Islet precursor cell (in vitro differentiated cells): Measurements from ENCODE around the gene OSBPL10.

Experiments used
- DNase-seq: peaks from one replicate; pipeline ENCODE4 v3.0.0-alpha.2; 2018

OSBPL10 gene

DNA sequence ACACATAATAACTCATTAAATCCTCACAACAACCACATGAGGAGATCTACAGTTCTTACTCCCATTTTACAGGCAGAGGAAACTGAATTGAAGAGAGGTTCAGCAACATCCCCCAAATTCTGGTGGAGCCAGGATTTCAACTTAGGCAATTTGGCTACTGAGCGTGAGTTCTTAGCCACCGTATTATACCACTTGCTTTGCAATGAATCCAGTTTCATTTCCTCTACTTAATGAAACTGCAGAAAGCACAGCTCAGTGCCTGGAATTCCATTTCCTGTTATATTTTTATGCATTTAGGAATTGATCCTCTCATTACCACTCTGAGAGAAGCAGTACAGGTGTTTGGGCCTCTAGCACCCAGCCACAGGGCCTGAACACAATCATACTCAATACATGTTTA lies 4.8 kb upstream of the OSBPL10 start:
- DNase-seq, result no peak

DNA sequence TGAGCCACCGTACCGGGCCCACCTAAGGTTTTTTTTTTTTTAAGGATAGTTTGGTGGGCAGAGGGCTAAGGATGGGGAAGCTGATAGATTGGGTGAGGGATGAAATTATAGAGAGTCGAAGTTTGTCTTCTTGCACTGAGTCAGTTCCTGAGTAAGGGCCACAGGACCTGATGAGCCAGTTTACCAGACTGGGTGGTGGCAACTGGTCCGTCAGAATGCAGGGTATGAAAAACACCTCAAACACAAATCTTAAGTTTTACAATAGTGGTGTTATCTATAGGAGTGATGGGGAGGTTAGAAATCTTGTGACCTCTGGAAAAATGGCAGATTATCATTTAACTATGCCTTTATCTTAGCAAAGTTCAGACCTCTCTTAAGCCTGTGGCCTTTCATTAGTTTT lies 3.3 kb upstream of the OSBPL10 start:
- DNase-seq, result no peak

DNA sequence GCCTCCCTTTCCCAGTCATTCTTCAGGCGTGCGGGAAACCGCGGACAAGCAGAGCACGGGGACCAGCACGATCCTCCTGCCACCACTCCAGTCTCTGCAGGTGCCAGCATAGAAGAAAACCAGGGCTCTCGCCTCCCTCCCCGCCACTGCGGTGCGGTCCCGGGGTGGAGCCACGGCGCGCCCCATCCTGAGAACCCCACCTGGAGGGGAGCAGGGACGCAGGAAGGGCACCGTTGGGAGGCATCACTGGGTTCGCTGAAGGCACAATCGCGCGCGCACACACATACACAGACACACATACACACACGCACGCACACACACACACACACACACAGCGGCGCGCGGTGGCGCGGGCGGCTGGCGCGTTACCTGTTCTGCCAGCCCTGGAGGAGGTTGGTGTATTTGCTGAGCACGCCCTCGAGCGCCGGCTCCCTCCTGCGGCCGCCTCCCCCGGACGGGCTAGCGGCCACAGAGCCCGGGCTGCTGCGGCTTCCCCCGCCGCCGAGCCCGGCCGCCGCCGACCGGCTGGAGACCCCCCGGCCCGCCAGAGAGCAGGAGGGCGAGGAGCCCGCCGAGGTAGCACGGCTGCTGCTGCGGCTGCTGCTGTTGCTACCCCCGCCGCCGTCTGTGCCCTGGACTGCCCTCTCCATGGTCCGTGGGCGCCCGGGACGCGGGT lies 394 bp downstream of the OSBPL10 start:
- DNase-seq, result peak; percentile 90

DNA sequence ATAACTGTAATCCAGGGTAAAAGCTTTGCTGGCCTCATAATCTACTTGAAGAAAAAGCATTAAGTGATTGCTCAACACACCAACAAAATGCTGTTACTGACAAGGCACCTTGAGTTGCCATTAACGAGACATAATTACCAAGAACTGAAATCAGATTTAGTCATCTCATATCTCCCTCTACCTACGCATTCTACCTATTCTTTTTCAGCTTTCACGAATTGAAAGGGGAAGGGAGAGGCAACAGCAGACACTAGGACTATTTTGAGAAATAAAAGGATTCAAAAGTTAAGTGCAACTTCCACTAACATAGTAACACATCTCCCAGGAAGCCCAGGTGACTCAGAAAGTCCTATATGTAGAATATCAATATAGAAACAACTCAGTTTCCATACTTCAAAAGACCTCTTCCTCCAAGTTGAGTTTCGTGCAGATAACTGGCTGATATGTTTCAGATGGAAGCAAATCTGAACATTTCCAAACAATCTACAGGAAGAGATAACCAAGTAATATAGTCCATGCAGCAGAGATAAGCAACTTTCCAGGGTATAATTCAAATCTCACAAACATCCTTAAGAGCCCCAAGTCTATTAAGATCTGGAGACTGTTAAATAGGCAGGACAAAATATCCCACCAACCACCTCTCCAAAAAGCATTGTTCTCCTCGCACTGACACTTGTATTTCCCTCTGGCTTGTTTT lies 1.9 kb downstream of the OSBPL10 start:
- no peak for DNase-seq

DNA sequence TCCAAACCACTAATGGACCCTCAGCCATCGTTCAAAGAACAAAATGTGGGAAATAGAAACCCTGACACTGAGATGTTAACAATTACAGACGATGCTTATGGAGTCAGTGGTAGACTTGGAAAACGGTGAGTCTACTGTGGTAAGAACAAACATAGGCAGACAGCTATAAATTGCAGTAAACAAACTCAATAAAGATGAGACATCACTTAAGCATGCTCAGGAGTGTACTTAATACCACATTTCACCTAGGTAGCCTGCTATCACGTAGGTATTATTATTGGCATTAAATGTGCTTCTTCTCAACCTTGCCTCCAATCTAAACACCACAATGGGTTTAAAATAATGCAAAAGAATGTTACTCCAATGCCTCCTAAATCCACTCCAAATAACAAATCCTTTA lies 2.5 kb downstream of the OSBPL10 start:
- DNase-seq, result no peak

DNA sequence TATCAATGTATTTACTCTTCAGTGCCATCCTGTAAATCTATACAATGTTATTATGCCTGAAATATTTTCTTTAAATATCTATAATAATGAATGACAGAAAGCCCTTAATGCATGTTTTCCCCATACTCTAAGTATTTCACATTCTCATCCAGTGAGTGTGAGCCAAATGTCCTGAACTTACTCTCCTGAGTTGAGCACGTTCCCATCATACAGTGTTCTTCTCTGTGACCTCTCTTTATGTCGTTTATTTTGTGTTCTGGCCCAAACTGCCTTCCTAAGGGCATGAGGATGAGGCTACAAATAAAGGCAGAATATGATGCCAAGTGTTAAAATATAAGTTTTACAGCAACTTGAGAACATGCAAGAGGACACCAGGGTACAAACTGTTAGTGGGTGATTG lies 3.3 kb downstream of the OSBPL10 start:
- no peak for DNase-seq

DNA sequence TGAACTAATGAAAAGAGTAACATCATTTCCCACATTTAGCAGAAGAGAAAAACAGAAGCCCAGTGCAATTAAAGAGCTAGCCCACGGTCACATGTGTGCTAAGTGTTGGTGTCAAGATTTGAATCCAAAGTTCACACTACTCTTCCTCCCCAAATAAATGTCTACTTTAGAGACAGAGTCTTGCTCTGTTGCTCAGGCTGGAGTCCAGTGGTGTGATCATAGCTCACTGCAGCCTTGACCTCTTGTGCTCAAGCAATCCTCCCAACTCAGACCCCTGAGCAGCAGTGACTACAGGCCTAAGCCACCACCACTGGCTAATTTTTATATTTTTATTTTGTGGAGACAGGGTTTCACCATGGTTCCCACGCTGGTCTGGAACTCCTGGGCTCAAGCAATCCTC lies 4.8 kb downstream of the OSBPL10 start:
- no peak for DNase-seq

DNA sequence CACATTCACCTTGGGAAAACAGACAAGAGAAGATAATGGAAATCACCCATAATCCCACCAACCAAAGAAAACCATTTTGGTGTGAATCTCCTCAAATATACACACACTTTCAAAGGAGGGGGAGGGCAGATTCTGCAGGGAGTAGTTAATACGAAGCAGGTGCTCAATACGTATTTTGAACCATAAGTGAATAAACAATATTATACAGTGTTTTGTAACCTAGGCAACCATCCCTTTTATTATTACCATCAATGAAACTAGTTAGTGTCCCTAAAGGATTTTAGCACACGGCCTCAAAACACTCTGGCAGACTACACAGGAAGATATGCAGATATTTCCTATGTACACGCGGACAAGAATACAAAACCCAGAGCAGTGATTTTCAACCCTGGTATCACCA lies 6.1 kb downstream of the OSBPL10 start:
- no peak for DNase-seq

DNA sequence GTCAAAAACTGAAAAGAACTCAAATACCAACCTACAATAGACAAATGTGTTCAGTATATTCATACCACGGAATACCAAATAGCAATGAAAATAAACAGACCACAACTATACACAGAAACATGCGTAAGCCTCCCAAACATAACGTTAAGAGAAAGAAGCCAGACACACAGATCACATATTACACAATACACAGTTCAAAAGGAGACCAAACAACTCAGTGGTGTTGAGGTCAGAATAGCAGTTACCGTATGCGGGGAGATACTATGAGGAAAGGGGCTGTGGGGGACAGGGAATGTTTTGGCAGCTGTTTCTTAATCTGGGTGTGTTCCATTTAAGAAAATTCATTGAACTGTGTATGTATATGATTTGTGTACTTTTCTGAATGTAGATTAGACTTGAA lies 6.6 kb downstream of the OSBPL10 start:
- DNase-seq, result no peak

DNA sequence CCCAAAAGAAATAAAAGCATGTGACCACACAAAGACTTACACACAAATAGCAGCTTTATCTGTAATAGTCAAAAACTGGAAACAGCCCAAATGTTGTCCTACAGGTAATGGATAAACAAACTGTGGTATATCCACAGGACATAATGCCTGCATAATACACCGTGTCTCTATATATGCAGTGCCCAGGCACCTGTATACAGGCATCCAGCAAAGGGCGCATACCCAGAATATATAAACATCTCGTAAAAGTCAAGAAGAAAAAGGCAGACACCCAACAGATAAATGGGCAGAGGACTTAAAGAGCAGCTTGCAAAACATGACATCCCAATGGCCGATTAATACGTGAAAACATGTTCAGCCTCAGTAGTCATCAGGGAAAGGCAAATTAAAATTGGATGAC lies 7.2 kb downstream of the OSBPL10 start:
- no peak for DNase-seq

DNA sequence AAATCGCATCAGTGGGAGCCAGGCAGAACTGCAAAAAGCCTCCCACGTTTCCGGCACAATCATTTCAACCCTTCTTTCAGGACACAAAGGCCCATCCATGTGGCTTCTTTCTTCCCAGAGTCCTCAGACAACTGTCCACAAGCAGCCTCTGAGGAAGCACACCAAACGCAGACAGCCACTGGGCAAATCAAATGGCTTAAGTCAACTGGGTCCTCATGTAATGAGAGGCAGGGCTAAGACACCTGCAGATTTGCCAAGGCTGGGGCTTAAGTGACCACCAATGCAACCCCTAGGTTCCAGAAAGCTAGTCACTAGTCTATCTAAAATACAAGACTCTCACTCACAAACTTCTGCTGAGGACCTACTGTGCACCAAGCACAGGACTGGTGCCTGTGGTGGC lies 8.0 kb downstream of the OSBPL10 start:
- DNase-seq, result no peak

DNA sequence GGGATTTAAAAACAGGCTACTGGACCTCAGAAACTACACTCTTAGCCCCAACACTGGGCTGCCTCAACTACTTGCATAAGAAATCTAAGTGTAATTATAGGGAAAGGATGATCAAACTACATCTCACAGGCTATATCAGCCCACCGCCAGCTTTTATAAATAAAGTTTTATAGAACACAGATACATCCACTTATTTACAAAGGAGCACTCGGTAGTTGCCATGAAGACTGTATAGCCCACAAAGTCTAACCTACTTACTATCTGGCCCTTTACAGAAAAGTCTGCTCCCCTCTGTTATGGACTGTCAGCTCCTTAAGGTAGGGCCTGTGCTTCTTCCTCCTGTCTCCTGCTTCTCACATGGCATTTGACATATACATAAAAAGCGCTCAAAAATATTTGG lies 9.5 kb downstream of the OSBPL10 start:
- no peak for DNase-seq

DNA sequence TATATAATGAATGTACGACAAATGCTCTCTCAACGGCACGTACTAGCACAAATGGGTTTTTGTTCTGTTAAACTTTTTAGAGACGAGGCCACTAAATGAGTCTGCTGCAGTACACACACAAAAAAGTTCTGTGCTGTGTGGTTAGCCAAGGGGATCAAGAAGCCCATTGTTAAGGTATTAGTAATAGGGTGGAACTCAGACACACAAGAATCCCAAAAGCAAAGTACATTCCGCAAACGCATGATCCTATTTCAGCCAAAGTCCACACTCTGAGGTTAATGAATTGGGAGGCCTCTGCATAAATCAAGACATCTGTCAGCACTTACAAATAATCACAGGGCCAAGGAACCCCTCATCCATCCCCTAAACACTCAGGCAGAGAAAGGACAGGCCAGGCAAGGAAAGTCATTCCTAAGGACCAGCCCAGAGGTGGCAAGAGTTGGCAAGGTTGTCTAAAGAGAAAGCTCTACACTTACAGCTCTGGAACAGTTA lies 12.1 kb downstream of the OSBPL10 start:
- DNase-seq, result peak; percentile 95

DNA sequence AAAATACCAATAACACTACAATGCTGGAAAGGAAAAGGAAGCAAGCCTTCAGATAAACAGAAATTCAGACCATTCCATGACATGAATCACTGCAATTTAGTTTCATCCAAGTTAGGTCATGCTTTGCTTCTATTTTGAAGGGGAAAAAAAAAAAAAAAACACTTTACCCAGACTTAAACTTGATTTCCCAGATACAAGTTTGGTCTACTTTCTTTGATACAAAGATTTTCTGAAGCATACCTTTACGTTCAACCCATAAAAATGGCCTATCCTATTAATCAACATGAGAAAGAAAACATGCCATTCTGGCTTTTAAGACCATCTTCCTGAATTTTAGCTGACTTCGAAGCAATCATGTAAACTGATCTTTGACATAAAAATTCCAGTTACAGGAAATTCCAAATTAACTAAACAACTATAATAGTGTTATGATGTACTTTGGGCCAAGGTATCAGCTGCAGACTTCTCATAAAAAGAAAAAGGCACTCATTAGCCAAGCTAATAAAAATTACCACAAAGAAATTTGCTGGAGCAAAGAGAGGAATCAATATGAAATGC lies 12.6 kb downstream of the OSBPL10 start:
- DNase-seq, result no peak

DNA sequence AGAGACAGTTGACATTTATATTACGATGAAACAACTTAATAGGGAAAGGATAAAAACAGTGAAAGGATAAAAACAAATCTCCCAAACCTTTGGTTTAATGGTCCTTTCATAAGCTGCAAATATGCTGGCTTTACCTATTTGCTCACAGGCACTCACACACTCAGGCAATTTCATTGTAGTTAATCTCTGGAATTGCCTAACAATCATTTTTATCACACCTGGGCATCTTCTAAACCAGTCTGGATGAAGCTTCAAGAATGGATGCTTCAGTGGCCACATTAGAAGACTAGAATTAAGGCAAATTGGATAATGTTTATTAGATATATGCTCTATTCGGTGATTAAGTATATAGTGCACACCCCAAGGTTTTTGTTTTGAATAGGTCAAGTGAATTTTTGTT lies 13.5 kb downstream of the OSBPL10 start:
- DNase-seq, result no peak

DNA sequence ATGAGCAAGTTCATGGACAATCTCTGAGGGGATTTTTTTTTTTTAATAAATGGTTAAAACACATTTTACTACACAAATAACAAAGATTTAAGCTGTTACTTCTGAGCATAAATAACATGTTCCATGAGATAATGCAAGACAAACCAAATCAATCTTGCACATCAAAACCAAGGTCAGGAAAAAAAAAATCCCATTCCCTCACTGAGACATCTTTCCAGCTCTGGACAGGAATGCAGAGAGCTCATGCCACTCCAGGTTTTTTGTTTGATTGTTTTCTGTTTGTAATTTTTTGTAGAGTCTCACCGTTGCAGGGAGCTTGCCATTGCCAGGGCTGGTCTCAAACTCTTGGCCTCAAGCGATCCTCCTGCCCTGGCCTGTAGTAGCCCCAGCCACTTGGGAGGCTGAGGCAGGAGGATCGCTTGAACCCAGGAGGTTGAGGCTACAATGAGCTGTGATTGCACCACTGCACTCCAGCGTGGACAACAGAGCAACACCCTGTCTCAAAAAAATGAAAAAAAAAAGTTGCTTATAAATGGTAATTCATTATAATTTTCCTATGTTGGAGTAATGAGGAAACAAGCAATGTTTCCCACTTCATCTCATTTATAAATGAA lies 14.0 kb downstream of the OSBPL10 start:
- no peak for DNase-seq

DNA sequence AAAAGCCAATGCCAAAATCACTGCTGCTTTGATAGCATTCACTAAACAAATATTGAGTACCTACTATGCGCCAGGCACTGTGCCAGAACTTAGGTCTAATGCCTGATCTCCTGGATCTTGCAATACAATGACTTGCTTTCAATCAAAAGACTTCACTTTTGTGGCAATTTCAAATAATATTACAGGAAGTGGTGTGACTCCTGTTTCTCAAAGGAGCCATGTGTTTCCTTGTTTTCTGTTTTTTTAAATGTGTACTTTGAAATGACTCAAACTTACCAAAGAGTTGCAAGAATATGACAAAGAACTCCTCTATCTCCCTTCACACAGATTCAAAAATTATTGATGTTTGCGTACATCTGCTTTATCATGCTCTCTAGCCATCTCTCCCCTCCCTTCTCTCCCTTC lies 18.3 kb downstream of the OSBPL10 start:
- no peak for DNase-seq

DNA sequence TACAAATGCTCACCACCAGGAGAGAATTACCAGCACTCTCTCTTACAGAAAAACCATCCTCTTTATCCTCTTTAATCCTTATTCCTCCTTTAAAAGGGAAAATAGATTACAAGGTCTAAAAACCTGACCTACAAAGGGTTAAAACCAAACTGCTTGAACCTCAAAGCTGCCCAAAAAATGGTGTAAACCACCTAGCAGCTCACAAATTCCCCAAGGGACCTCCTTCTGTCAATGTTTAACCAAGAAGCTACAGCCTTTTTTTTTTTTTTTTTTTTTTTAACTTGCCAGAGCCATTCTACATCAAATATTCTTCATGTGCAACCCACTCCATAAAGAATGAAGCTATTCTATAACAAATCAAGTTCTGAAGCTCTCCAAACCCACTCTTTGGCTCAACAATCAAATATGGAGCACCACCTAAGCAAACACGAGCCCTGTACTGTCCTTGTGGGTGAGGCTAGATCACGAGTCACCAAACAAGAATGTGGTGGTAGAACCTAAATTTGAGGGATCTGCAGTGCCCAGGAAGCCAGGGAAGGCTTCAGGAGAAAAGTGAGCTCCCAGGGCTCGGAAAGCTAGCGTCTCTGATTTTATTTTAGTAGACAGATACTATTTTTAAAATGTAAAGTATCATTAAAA lies 20.1 kb downstream of the OSBPL10 start:
- peak; percentile 78 for DNase-seq

DNA sequence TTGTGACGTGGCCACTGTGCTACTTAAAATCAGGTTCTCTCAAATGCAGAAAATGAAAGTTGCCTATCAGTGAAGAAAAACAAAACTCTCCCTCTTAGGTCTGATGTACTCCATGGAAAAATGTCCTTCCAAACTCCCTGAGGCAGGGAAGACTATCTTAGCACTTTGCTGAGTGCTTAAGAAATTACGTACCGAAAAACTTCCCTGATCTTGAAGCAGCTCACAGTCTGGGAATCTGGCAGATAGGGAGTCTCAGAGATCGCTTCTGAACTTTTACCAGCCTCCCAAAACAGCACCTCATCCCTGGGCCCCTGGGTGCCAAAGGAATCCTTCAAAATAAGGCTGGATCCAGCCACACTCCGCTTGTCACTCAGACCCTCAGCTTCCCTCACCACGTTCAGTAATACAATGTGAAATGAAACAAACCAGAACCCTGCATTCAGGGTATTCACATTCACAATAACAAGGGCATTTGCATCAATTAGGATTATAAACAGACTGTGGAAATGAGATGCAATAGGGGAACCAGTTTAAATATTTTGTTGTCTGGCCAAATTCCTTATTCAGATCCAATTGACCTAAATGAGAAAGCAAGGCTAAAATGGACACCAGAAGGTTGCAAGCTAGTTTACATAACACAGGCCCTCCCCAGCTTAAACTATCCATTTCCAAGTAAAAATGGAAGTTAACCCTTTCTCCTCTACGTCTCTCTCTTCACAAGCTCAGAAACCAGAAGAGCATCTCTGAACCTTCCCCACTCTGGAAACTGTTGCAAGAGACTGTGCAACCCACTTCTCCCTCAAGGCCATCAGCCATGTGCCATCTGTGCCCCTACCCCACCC lies 20.9 kb downstream of the OSBPL10 start:
- peak; percentile 83 for DNase-seq

DNA sequence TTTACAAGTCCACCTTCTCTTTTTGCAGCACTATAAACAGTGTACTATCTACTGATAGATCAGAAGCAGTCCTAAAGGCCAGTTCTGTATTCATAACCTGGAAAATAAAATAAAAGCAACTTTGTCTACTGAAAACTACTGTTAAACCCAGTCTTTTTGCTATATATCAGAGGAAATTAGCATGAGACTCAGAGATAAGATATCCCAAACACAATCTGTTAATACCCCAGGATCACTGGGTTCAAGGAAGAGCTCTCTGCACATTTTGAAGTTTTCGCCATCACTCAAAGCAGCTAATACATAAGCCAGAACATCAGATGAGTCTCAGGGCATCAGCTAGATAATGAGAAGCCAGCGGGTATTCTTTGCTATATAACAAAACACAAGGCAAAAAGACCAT lies 21.8 kb downstream of the OSBPL10 start:
- DNase-seq, result no peak

DNA sequence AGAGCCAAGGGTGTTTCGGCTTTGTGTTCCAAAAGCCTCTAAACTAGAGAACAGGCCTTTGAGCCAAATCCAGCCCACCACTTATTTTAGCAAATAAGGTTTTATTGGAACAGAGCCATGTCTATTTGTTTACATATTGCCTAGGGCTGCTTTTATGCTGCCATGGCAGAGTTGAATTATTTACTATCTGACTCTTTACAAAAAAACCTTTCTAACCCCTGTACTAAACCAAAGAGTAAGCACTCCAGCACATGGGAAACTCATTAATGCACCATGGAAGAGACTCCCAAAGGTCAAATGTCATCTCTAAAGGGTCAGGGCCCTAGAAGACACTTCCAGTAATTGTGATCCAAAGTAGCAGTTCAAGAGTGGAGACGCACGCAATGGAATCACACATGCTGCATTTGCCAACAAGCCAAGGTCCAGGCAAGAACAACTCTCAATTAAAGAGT lies 22.3 kb downstream of the OSBPL10 start:
- DNase-seq, result no peak

DNA sequence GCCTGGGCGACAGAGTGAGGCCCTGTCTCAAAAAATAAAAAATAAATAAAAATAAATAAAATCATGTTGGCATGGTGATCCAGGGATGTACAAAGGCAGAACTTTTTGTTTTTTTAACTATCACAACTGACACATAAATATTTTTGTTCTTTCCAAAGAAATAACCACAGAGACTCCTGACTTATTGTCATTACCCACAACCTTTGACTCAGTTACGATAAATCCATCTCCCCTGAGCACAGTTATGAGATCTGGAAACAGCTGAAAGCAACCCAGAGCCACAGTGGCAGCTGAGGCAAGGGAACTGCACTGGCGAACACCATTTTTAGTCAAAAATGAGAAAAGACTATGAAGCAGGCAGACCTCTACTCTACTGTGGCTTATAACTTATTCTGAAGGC lies 24.0 kb downstream of the OSBPL10 start:
- no peak for DNase-seq
